Peyer's patch (tissue), 4 donors: Measurements from ENCODE around the gene PARD3B.

ENCODE experiments used
- POLR2A ChIP-seq, 2 donors: fragments of 450-650 bp; IDR thresholded peaks; one replicate each; pipeline ENCODE4 v1.5.1; 2017; ENCODE audit warnings: antibody characterized with exemption in 2 of 2, mild to moderate bottlenecking in 2 of 2, moderate library complexity in 2 of 2
- TF ChIP-seq, protein P1 (sequence below), 6 experiments: fragments of 450-650 bp in 4 of 6; fragments of 200-600 bp in 2 of 6; sonication (generic) in 1 of 6; IDR thresholded peaks; one replicate each; pipeline ENCODE4 v1.5.1; 2017 to 2019; ENCODE audit warnings: antibody characterized with exemption in 6 of 6, mild to moderate bottlenecking in 3 of 6, moderate library complexity in 1 of 6

DNA sequence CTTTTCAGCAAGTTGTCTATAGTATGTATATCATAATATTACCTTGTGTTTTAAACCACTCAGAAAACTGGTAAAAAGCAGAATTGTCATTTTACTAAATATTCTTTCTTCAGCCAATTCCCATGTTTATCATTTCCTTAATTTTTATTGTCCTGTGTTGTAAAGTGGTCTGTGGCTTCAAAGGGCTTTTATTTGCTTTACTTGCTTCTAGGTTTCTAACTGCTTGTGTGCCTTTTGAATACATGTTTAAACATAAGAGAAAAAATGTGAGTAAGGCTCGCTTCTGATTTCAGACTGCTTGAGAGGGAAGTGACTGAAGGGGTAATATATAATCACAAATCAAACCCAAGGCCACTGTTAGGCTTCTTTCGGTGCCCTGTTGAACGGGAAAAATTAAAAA lies 729.5 kb downstream of the PARD3B start:
- TF ChIP-seq, protein P1, sequence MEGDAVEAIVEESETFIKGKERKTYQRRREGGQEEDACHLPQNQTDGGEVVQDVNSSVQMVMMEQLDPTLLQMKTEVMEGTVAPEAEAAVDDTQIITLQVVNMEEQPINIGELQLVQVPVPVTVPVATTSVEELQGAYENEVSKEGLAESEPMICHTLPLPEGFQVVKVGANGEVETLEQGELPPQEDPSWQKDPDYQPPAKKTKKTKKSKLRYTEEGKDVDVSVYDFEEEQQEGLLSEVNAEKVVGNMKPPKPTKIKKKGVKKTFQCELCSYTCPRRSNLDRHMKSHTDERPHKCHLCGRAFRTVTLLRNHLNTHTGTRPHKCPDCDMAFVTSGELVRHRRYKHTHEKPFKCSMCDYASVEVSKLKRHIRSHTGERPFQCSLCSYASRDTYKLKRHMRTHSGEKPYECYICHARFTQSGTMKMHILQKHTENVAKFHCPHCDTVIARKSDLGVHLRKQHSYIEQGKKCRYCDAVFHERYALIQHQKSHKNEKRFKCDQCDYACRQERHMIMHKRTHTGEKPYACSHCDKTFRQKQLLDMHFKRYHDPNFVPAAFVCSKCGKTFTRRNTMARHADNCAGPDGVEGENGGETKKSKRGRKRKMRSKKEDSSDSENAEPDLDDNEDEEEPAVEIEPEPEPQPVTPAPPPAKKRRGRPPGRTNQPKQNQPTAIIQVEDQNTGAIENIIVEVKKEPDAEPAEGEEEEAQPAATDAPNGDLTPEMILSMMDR (IDR thresholded peaks at IDR 0.05), result no peak
- no peak for TF ChIP-seq POLR2A (IDR thresholded peaks at IDR 0.05)
